Right lobe of liver (tissue), 4 donors: ENCODE results near the gene BAHCC1.

Experiments
- CTCF ChIP-seq, 4 donors: fragments of 200-600 bp in 3 of 4; fragments of 450-650 bp in 1 of 4; IDR thresholded peaks; one replicate each; pipeline versions ENCODE4 v1.5.1 to v1.8.0; 2016 to 2022; ENCODE audit warnings: antibody characterized with exemption in 4 of 4, mild to moderate bottlenecking in 2 of 4
- POLR2A ChIP-seq: fragments of 450-650 bp; IDR thresholded peaks from one replicate; pipeline ENCODE4 v1.6.1; 2017; ENCODE audit warnings: antibody characterized with exemption, mild to moderate bottlenecking
- donor health status: DM: no; HTN: no; CAD: no.
- donor health status: DM: no; HTN: no; CAD: no.
- donor health status: DM: no; HTN: yes; CAD: no.

- TF ChIP-seq POLR2A: no peak
- TF ChIP-seq CTCF (IDR thresholded peaks at IDR 0.05): no peak
Observed at GRCh38 chr17:81434681-81435417, 39.6 kb downstream of the BAHCC1 start.
